ENCODE measurements around the gene PBOV1.

Gene PBOV1

DNA sequence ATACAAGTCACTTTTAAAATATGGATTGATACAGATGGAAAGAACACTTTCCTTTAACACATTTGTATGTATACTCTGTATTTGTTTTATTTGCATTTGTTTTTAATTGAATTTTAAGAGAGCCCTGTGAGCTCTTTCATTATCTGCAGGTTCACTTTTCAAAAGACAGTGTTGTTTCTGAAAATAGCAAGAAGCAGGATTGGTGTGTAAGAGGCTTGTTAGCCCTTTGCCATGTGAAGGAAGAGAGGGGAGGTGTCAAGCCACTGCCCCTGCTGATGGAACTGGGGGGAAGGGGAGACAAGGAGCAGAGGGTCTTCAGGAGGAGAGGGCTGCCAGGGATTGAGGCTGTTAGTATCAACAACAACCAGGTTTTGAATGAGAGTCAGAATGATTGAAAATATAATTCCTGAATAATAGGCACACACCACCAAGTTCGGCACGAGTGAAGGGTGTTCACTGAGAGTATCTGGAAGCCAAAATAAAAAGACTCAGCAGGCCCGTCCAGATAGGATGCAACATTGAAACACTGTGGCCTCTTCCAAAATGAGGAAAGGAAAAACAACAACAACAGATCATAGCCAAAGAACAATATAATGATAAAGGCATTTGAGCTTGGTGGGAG is 12.6 kb upstream of the PBOV1 start:
- no peak for DNase-seq (ENCODE audit: low read depth)
- H3K4me3 ChIP-seq (ENCODE audit: low read length): no peak overlapping the region

DNA sequence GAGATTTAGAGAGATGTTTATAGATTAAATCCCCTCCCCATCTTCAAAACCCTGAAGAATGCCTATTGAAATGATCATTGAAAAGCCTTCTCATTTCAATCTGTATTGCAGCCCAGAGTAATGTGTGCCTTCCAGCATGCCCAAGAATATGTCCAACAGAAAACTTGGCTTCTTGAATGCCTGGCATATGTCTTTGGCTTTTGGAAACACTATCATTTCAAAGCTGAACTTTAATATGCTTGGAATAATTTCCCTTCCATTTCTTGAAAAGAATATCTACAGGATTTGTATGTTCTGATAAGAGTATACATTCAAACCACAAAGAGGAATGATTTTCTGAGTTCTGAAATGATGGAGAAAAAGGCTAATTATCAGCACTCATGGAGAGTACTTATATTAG is 11.9 kb upstream of the PBOV1 start:
- H3K4me3 ChIP-seq (ENCODE audit: low read length): no peak overlapping the region
- no peak for DNase-seq (ENCODE audit: low read depth)
- TF ChIP-seq, protein P1, sequence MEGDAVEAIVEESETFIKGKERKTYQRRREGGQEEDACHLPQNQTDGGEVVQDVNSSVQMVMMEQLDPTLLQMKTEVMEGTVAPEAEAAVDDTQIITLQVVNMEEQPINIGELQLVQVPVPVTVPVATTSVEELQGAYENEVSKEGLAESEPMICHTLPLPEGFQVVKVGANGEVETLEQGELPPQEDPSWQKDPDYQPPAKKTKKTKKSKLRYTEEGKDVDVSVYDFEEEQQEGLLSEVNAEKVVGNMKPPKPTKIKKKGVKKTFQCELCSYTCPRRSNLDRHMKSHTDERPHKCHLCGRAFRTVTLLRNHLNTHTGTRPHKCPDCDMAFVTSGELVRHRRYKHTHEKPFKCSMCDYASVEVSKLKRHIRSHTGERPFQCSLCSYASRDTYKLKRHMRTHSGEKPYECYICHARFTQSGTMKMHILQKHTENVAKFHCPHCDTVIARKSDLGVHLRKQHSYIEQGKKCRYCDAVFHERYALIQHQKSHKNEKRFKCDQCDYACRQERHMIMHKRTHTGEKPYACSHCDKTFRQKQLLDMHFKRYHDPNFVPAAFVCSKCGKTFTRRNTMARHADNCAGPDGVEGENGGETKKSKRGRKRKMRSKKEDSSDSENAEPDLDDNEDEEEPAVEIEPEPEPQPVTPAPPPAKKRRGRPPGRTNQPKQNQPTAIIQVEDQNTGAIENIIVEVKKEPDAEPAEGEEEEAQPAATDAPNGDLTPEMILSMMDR (IDR thresholded peaks at IDR 0.05; ENCODE audit: insufficient read depth, low read depth, low read length, missing control alignments): no peak

More for the DNA sequence above, 12.6 kb upstream of the PBOV1 start:
- TF ChIP-seq, protein P1 (IDR thresholded peaks at IDR 0.05; ENCODE audit: insufficient read depth, low read depth, low read length, missing control alignments): no peak

DNA sequence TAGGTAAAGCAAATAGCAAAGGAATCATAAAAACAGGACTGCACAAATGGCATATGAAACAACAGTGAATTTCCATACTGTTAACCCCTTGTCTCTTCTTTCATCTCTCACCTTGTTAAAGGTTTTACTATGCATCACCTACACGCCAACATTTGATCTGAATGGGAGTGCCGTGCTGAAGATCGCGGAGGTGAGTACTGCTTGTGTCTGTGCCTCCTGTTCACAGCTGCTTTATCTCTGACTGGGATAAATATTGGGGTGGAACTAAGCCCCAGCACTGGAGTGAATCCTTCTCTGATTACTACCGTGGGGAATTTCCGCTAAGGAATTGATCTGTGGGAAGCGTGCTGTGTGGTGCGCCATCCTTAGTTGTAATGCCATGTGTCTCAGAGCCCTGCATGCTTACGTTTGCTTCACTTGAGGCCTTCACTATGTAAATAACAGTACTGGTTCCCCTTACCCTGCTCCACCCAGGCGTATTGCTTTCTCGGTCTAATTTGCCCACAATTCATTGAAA is 11.4 kb upstream of the PBOV1 start:
- TF ChIP-seq, protein P1 (IDR thresholded peaks at IDR 0.05; ENCODE audit: insufficient read depth, low read depth, low read length, missing control alignments): no peak
- DNase-seq (ENCODE audit: low read depth): no peak
- H3K4me3 ChIP-seq (ENCODE audit: low read length): no peak overlapping the region

DNA sequence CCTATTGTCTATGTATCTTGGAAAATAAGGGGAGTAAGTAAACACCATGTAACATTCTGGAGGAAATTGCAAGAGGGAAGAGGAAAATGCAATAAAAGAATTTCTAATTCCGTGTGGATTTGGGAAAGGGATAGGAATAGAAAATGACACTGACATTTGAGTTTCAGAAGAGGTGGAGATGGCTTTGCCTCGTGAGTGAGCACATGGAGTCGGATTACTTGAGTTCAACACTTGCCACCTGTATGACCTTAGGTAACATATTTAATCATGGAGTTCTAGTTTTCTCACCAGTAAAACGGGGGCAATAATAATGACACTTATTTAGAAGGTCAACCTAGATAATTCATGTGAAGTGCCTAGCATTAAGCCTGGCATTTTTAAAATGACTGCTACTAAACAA is 10.8 kb upstream of the PBOV1 start:
- TF ChIP-seq, protein P1 (IDR thresholded peaks at IDR 0.05; ENCODE audit: insufficient read depth, low read depth, low read length, missing control alignments): no peak
- no peak overlapping the region for H3K4me3 ChIP-seq (ENCODE audit: low read length)
- no peak for DNase-seq (ENCODE audit: low read depth)

DNA sequence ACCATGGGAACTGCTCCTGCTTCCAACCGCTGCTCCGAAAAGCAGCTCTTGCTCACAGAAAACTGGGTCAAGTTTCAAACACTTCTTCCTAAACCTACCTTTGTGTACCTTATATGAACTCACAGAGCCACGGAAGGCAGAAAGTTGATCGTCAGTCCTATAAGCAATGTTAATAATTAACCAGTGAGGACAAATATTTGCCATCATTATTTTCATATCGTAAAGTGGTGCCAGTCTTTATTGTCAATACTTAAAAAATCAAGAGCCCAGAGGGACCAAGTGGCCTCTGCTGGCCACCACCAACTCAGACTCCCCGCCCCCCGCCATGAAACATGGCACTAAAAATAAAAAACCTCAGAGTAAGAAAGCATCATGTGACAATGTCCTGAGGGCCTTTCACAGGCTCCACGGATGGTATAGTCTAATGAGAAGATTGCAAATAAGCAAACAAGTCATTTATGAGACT is 9.1 kb upstream of the PBOV1 start:
- no peak for DNase-seq (ENCODE audit: low read depth)
- H3K4me3 ChIP-seq (ENCODE audit: low read length): no peak overlapping the region
- TF ChIP-seq, protein P1 (IDR thresholded peaks at IDR 0.05; ENCODE audit: insufficient read depth, low read depth, low read length, missing control alignments): no peak

DNA sequence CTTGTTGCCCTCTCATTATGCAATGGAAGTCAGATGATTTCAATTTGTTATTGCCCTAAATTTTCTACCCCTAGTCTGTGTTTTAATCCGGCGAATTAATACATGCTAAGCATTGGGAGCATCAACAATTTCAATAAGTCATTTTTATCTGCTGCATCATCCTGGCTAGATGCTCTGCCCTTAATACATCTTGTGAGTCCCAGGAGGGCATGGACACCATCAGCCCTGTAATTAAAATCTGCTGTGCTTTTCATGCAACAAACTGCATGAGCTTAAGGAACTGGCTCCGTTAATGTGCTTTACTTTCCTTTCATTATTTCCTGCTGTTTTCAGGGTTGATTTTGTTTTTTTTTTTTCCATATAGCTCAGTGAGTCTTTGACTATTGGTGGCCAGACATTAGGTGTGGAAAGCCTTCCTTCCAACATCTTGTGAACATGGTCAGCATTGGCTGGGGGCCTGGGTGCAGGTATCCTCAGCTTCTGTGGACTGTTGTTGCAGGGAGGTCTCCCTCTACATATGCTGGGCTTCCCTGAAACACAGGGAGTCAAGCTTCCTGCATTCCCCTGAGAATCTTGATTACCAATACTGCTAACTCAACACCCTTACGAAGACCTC is 8.5 kb upstream of the PBOV1 start:
- no peak for DNase-seq (ENCODE audit: low read depth)
- TF ChIP-seq, protein P1 (IDR thresholded peaks at IDR 0.05; ENCODE audit: insufficient read depth, low read depth, low read length, missing control alignments): no peak
- H3K4me3 ChIP-seq (ENCODE audit: low read length): no peak overlapping the region
